BE2C (cell line): ENCODE data around the gene CERS1.

Source experiments
- DNase-seq: peaks from one replicate; pipeline ENCODE4 v3.0.0-alpha.2; 2020
- H3K27me3 ChIP-seq: fragments of 250-450 bp; sonication (Bioruptor Pico); 2 replicates; pipeline ENCODE4 v1.5.1; 2020; ENCODE audit warnings: mild to moderate bottlenecking
- H3K36me3 ChIP-seq: fragments of 250-450 bp; sonication (Bioruptor Pico); 2 replicates; pipeline ENCODE4 v1.5.1; 2020; ENCODE audit warnings: mild to moderate bottlenecking
- H3K4me1 ChIP-seq: fragments of 250-450 bp; sonication (Bioruptor Pico); 2 replicates; pipeline ENCODE4 v1.5.1; 2020
- H3K4me3 ChIP-seq: 2 replicates; pipeline ENCODE4 v1.5.1; 2011; ENCODE audit warnings: low read depth, low read length
- H3K9me3 ChIP-seq: fragments of 250-450 bp; sonication (Bioruptor Pico); 2 replicates; pipeline ENCODE4 v1.5.1; 2020
- CTCF ChIP-seq: IDR thresholded peaks from 2 replicates; pipeline ENCODE4 v1.5.1; 2012; ENCODE audit warnings: mild to moderate bottlenecking, low read depth, low read length

CERS1 gene

GRCh38 chr19:18940769-18941627 is 45.0 kb upstream of the CERS1 start, which contains the start of gene HOMER3:
HOMER3 (minus strand) TSS chr19:18941217; CDS start chr19:18938982, 2,235 bp downstream.
- no peak for TF ChIP-seq CTCF
- Histone ChIP-seq H3K9me3 (no peaks in the 10 kb centered on the region), H3K4me3 (peak within 1 kb of the TSS; percentile 28), H3K27me3 (peaks cover 19% of the 10 kb centered on the region), H3K36me3 (no peaks in the 10 kb centered on the region), H3K4me1 (no peaks in the 10 kb centered on the region; the same call in 1 of the 2 replicates)
- DNase-seq: peak; percentile 87

GRCh38 chr19:18939922-18940768 is 44.2 kb upstream of the CERS1 start:
- no peak overlapping the region; the same call in 1 of the 2 replicates for H3K4me3 ChIP-seq
- TF ChIP-seq CTCF: no peak
- H3K4me1 ChIP-seq: no peaks in the 10 kb centered on the region; the same call in 1 of the 2 replicates
- peaks cover 19% of the 10 kb centered on the region for H3K27me3 ChIP-seq
- DNase-seq: no peak
- no peaks in the 10 kb centered on the region for H3K36me3 ChIP-seq
- no peaks in the 10 kb centered on the region for H3K9me3 ChIP-seq

DNA sequence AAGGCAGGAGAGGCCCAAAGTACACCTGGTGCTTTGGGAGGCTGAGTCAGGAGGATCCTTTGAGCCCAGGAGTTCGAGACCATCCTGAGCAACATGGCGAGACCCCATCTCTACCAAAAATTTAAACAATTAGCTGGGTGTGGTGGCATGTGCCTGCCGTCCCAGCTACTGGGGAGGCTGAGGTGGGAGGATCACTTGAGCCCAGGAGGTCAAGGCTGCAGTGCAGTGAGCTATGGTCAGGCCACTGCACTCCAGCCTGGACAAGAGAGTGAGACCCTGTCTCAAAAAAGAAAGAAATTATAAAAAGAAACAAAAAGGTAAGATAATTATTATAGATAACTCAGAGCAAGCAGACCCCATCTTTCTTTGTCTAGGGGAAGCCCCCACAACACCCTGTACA is 43.2 kb upstream of the CERS1 start:
- Histone ChIP-seq H3K4me1 (no peaks in the 10 kb centered on the region; the same call in 1 of the 2 replicates), H3K4me3 (no peak overlapping the region), H3K9me3 (no peaks in the 10 kb centered on the region), H3K27me3 (peaks cover 19% of the 10 kb centered on the region), H3K36me3 (no peaks in the 10 kb centered on the region)
- TF ChIP-seq CTCF: no peak
- DNase-seq: no peak

DNA sequence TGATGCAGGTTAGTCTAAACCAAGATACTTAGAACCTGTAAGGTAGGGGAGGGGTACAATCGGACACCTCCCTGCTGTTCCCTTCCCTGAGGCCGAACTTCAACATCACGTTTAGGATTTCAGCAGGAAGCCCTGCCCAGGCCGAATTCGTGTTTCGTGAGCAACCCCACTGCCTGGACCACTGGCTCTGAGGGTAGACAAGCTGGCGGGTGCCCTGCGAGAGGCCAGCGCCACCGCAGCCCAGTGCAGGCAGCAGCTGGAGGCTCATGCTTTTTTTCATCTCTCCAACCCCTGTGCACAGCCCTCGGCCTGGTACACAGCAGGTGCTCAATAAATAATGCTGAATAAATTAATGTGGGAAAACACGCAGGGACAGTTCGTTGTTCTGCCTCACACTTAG is 37.3 kb upstream of the CERS1 start:
- H3K27me3 ChIP-seq: no peaks in the 10 kb centered on the region
- no peak for DNase-seq
- H3K4me1 ChIP-seq: 0 out of 2 replicates have a peak, but pooled peaks cover 3% of the 10 kb centered on the region
- H3K4me3 ChIP-seq: peak overlapping the region; percentile 11; the same call in 1 of the 2 replicates
- H3K36me3 ChIP-seq: no peaks in the 10 kb centered on the region
- H3K9me3 ChIP-seq: no peaks in the 10 kb centered on the region
- TF ChIP-seq CTCF: no peak

DNA sequence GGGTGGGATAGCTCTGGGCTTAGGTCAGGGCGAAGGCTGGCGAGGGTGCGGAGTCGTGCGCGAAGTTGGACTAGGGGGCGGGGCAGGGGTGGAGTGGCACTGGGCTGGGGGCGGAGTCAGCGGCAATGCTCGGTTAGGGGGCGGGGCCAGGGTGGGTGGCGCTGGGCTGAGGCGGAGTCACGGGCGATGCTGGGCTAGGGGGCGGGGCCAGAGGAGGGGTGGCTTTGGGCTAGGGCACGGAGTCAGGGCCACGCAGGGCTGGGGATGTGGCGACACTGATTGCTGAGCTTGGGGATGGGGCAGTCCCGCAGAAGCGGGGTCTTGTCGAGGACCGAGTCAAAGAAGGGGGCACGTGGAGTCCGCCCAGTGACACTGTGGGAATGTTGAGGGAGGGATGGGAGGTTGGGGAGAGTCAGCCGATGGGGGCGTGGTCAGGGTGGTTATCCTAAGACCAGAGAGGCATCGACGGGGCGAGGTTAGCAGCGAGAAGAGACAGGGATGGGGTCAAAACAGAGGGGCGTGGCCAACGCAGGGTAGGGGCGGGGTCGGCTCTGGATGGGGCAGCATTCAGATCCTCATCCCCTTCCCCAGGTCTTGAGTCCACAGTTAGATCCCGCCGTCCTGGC is 36.4 kb upstream of the CERS1 start:
- peaks cover 7% of the 10 kb centered on the region; the same call in 1 of the 2 replicates for H3K36me3 ChIP-seq
- H3K9me3 ChIP-seq: no peaks in the 10 kb centered on the region
- DNase-seq: peak; percentile 98
- H3K4me3 ChIP-seq: peak overlapping the region; percentile 53
- H3K4me1 ChIP-seq: 0 out of 2 replicates have a peak, but pooled peaks cover 3% of the 10 kb centered on the region
- H3K27me3 ChIP-seq: no peaks in the 10 kb centered on the region
- TF ChIP-seq CTCF: no peak
